GM19467 (cell line): ENCODE results near the gene BSND.

Experiments used
- ATAC-seq: cut with Tn5 transposase; IDR thresholded peaks from one replicate; pipeline ENCODE4 v1.9.1; 2021; ENCODE audit warnings: mild to moderate bottlenecking, moderate library complexity; ENCODE audit not compliant: unreplicated experiment

The BSND gene

DNA sequence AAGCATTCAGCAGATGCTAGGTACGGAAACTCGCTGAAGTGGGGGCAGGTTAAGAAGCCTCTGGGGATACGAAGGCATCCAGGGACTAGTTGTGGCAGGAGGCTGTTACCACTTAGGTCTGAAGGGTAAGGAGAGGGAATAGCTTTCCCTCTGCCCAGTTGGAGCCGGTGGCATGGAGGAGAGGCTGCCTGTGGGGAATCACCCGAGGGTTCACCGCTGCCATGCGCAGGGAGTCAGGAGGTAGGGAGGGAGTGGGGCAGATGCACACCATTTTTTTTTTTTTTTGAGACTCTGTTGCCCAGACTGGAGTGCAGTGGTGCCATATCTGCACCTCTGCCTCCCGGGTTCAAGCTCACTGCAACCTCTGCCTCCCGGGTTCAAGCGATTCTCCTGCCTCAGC is 46.7 kb downstream of the BSND start:
- no peak for ATAC-seq

DNA sequence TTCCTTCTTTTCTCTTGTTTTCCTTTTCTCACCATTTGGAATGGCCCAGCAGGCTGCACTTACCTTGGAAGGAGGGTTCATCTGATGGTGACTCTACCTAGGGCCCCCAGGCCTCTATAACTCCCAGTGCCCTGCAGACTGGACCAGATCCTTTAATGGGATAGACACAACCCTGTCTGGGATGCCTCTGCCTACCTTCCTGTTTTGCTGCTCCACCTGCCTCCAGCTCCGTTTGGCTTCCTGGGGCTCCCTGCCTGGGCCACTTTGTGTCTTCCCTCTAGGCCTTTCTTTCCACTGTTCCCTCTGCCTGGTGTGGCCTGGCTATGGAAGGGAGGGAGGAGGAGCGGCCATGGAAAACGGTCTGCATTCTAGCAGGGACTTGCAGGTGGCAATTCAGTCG is 48.1 kb downstream of the BSND start:
- no peak for ATAC-seq

DNA sequence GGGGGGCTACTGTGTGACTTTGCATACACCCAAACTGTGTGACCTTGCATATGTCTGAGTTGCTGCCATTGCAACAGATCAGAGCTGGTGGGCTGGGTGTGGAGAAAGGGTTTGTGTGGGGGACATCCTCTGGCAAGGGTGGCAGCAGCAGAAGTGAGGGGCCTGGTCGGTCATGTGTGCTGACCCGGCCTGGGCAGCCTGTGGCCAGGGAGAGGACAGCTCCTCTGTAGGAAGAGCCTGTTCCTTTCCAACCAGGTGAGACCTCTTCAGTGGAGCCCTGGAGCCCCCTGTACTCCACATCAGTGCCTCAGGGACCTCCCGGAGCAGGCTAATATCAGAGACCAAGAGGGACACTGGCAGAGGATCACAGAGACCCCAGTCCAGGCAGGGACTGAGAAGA is 48.9 kb downstream of the BSND start:
- no peak for ATAC-seq

DNA sequence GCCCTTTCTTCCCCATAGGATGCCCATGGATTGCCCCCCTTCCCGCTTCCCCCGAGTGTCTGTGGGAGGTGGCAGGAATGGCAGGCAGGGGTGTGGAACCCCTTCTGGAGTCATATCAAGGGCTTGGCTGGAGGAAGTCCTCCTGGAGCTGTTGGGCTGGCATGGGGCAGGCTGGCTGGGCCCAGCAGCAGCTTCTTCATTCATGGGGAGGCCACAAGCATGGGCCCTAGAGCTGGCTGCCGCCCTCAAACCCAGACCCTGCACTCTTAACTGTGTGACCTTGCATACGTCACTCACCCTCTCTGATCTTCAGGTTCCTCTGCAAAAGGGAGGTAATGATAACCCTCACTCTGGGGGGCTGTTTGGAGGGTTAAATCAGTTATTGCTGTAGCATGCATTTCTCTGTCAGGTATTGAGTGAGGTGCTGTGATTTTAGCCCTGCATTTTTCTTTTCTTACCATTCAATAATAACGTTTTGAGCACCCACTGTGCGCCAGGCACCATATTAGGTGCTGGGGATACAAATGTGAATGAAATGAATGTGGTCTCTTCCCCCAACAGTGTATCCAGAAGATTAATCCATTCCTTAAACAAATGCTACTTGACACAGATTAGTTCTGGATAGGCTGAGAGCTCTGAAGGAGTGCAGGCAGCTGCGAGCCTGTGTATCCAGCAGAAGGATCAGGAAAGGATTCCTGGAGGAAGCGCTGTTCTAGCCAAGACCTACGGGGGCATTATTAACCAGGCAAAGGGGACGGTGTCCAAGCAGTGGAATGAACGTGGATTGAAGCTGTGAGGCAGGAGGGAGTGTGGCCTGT is 49.9 kb downstream of the BSND start:
- ATAC-seq = no peak

DNA sequence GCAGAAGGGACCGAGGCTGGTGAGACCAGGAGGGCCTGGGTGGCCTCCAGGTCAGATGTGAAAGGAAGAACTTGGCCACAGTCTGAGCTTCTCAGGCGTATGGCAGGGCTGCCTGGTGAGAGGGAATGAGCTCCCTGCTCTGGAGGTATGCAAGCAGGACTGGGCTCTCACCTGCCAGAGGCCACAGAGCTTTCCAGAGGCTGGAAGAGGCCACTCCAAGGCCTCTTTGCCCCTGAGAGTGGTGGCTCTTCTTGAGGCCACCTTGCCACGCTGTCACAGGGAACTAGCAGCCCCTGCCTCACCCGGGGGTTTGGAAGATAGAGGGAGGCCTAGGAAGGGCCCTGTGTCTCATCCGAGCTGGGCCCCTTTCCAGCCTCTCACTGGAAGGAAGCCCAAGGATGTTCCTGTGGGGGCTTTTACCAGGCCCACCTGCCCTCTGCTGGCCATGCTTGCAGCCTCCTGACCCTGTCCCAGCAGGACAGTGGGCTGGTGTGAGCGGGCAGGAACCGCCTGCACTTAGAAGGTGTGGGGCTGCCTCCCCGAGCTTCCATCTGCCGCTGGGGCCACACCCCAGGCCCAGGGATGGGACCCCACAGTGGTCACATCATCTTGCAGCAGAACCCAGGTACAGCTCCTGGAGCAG is 50.7 kb downstream of the BSND start:
- no peak for ATAC-seq

DNA sequence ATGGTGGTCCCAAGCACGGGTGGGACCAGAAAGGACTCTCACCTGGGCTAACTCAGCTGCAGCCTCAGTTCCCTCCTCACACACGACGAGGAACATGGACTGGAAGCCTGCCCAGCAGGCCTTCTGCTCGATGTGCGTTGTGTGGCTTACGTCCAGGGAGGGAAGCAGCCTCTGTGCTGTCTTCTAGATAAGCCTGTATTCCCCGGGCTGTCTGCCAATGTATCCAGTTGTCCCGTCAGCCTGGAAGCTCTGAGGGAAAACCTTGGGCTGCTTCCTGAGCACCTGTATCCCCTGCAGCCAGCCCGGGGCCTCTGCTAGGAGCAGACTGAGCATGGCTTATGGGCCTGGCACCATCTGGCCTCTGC is 51.2 kb downstream of the BSND start:
- ATAC-seq = no peak

DNA sequence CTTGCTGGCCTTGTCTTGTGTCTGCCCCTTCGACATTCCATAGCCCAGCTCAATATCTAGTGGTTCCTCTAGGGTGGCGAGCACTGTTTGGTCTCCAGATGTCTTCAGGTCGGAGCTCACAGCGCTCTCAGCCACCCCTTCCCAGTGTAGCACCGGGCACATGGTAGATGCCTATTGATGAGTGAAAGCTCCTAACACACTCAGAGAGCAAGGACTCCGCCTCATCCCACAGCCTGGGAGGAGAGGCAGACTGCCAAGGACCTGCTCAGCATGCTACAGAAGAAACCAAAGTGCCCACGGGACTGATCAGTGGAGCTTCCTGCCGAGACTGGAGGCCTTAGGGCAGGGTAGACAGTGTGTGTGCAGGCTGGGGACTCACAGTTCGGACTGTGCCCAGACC is 51.5 kb downstream of the BSND start:
- ATAC-seq = no peak

DNA sequence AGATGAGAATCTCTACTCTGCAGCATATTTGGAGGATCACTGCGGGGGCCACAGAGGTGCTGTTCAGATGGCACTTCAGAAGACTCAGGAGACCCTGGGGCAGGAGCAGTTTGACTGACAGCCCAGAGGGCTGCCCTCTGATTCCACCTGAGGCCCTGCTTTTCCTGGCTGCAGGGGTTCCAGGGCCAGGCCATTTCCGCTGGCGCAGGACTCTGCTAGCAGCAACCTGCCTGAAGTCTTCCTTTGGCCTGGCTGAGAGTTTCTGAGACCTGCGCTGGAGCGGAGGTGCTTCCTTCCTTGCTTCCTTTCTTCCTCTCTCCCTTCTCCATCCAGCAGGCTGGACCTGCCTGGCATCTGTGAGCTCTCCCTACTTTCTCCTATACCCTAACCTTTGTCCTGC is 52.4 kb downstream of the BSND start:
- no peak for ATAC-seq

DNA sequence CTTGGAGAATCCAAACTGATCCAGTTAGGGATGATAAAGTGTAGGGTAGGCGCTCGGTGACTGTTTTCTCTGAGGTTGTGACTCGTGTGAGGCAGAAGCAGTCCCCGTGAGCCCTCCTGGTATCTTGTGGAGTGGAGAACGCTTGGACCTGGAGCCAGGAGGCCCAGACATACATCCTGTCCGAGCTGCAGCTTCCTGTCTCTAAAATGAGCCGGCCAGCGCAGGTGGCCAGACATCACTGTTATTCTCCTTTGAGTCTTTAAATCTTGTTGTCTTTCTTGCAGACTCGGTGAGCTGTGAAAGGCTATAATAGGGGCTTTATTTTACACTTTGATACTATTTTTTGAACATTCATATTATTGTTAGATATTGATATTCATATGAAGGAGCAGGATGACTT is 52.9 kb downstream of the BSND start:
- no peak for ATAC-seq

DNA sequence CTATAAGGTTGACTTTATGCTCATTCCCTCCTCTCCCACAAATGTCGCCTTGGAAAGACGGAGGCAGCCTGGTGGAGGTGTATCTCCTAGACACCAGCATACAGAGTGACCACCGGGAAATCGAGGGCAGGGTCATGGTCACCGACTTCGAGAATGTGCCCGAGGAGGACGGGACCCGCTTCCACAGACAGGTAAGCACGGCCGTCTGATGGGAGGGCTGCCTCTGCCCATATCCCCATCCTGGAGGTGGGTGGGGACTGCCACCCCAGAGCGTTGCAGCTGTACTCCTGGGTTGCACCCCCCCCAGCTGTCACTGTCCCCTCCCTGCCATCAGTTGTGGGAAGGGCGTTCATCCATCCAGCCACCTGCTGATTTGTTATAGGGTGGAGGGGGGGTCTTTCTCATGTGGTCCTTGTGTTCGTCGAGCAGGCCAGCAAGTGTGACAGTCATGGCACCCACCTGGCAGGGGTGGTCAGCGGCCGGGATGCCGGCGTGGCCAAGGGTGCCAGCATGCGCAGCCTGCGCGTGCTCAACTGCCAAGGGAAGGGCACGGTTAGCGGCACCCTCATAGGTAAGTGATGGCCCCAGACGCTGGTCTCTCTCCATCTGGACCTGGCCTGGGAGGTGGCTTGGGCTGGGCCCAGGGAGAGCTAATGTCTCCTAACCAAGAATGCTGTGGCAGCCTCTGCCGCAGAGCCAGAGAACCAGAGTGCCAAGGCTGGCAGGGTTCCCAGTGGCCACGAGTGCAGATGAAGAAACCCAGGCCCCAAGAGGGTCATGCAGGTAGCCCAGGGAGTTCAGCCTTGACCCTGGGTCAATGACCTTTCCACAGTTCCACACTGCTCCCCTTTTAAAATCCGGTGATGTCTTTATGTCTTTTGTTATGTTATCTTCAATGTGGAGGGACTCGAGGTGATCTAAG is 53.7 kb downstream of the BSND start:
- no peak for ATAC-seq

DNA sequence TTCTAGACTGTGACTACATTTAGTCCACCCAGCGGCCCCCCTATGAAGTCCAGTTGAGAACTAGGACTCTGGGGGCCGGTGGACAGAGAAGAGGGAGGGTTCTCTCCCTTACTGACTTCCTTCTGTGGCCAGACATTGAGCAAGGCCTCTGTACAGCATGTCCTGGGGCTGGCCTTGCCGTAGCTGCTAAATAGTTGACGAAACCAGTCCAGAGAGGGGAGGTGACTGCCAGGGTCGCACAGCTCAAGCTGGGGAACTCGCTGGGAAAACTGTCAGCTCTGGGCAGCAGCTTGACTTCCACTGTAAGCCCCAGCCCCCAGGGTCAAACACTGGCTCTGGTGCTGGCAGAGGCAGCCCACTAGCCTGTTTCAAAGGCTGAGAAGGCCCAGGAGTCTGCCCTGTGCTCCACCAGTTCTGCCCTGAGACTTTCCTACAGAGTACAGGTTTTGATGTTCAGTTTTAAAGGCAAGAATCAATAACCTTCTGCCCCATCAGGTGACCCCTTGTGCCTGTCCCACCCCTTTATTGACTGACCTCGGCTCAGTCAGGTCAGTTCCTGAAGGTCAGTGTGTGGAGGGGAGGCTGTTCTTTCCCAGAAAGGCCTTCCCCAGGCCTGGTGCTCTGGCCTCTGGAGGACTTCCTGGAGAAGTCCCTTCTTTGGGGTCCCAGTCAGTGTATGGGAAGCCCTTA is 54.7 kb downstream of the BSND start:
- no peak for ATAC-seq

DNA sequence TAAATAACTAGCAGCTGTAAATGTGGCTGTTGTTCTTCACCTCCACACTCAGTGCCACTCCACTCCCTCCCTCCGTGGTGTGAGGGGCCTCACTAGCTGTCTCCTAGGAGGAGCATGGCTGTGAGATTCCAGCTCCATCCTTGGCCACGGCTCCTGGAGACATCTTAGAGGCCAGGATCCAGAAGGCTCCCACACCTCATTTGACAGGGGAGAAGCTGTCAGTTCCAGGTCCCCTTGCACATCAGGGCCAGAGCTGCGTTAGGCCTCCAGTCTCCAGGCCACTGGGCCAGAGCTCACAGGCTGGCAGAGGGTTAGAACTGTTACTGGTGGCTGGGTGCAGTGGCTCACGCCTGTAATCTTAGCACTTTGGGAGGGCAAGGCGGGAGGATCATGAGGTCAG is 55.7 kb downstream of the BSND start:
- no peak for ATAC-seq

DNA sequence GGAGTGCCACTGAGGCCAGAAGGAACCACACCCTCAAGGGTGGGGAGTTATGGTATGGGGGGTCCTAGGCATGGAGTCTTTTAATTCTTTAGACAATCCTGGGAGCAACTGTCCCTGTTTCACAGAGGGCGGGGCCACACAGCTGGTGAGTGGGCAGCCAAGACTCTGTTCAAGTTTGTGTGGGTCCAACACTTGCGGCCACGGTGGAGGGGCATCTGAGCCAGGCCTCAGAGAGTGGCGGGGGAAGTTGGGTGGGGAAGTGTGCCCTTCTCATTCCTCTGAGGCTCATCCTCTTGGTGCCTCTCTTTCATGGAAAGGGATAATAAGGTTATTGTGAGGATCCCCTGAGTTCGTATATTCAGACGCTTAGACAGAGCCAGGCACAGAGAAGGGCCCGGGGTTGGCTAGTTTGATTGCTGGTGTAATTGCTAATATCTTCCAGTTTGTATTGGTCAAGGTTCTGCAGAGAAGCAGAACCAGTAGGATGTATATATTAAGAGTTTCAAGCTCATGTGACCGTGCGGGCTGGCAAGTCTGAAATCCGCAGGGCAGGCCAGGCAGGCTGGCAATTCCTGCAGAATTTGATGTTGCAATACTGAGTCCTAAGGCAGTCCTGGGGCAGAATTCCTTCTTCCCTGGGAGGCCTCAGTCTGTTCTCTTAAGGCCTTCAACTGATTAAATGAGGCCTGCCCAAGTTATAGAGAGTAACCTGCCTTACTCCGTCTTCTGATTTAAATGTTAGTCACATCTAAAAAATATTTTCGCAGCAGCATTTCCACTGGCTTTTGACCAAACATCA is 56.5 kb downstream of the BSND start:
- ATAC-seq = no peak

DNA sequence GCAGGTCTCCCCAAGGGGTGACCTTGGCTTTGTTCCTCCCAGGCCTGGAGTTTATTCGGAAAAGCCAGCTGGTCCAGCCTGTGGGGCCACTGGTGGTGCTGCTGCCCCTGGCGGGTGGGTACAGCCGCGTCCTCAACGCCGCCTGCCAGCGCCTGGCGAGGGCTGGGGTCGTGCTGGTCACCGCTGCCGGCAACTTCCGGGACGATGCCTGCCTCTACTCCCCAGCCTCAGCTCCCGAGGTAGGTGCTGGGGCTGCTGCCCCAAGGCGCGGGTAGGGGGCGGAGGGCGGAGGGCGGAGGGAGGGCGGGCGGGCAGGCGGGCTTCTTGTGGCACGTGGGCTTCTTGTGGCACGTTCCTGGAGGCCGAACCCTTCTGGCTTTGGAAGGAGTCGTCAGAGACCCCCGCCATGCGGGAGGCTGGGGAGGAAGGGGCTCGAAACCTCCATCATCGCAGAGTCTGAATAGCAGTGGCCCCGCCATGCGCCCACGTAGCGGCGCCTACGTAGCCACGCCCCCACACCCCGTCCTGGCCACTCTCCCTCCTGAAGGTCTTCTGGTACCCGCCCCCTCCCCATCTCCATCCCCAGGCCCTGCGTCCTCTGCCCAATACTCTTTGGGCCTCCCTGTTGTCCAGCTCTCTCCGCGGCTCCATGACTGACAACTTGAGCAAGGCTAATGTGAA is 57.4 kb downstream of the BSND start:
- ATAC-seq = no peak

DNA sequence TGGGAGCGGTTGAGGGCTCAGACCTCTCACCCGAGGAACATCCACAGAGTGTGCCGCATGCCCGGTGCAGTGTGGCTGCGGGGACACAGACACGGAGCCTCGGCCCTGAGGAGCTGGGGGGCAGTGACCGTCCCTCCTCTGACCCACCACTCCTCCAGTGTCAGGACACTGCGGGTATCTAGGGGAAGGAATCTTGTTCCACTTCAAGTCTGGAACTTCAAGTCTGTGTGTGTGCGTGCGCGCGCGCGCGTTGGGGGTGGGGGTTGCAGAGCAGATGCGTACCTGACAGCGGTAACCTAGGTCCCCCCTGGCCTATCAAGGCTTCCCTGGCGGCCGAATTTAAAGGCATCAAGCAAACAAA is 57.9 kb downstream of the BSND start:
- no peak for ATAC-seq

DNA sequence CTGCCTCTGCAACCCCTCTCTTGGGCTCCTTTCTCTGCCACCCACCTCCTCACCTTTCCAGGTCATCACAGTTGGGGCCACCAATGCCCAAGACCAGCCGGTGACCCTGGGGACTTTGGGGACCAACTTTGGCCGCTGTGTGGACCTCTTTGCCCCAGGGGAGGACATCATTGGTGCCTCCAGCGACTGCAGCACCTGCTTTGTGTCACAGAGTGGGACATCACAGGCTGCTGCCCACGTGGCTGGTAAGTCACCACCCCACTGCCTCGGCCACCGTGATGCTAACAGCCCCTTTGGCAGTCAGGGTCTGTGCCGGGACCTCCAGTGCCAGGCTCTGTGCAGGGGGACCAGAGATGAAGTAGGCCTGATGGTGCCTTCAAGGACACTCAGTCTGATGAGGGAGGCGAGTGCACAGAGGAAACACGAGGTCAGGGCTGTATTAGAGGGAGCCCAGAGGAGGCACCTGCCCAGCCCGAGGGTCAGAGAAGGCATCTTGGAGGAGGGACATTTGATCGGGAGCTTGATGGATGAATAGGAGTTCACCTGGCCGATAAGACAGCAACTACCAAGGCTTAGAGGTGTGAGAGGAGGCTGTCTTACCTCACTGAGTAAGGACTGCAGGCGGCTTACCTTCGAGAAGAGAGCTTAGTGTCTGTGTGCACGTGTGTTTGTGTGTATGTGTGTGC is 58.7 kb downstream of the BSND start:
- no peak for ATAC-seq

DNA sequence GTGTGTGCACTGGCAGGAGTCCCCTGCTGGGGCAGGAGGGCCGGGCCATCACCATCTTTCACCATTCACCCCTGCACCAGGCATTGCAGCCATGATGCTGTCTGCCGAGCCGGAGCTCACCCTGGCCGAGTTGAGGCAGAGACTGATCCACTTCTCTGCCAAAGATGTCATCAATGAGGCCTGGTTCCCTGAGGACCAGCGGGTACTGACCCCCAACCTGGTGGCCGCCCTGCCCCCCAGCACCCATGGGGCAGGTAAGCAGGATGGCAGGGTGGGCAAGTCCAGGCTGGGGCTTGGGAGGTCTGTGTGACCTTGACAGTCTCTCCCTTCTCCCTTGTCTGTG is 59.2 kb downstream of the BSND start:
- no peak for ATAC-seq

DNA sequence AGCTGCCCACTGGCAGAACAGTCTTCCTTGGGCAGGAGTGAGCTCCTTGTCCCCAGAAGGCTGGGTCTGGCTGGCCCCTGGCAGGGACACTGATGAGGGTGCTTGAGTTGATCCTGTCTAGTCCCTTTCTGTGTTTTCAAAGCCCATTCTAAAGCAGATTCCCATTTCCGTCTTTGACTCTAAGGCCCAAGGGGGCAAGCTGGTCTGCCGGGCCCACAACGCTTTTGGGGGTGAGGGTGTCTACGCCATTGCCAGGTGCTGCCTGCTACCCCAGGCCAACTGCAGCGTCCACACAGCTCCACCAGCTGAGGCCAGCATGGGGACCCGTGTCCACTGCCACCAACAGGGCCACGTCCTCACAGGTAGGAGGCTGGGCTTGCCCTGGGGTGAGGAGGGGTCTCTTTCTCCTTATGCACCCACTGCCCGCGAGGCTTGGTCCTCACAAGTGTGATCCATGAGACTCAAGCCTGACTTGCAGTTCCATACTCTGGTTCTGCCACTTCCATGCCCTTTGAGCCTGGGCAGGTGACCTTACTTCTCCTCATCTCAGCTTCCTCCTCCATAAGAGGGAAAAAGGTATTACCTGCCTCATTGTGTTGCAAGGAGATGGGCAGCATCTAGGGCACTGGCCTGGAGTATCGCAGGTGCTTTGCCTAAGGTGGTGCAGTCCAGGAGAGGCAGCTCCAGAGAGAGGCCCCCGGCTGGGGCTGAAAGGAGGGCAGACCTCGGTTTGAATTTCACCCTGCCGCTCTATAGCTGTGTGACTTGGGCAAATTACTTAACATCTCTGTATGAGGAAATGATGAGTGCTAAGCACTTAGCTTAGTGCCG is 60.8 kb downstream of the BSND start:
- ATAC-seq = no peak
